Adrenal gland (tissue), 5 donors: ENCODE measurements around the gene BMERB1.
"Not testable (repeated sequence)": the region's sequence is repeated elsewhere in the genome, so short reads cannot be mapped to it uniquely, and the experiment has no call there.

Experiments
- CTCF ChIP-seq, 6 experiments: fragments of 450-650 bp in 4 of 6; fragments of 200-600 bp in 2 of 6; sonication (generic) in 1 of 6; IDR thresholded peaks; 1 replicate in 5 of 6; 2 replicates in 1 of 6; pipeline versions ENCODE4 v1.5.1 to v1.8.0; 2016 to 2021; ENCODE audit warnings: antibody characterized with exemption in 6 of 6, mild to moderate bottlenecking in 2 of 6, moderate library complexity in 1 of 6
- POLR2A ChIP-seq, 2 donors: fragments of 450-650 bp; IDR thresholded peaks; one replicate each; pipeline ENCODE4 v1.6.1; 2017; ENCODE audit warnings: antibody characterized with exemption in 2 of 2, mild to moderate bottlenecking in 2 of 2, moderate library complexity in 1 of 2
- donor health status: DM: no; HTN: no; CAD: no.

GRCh38 chr16:15393025-15393424 is 41.4 kb upstream of the BMERB1 start:
- TF ChIP-seq CTCF, POLR2A (IDR thresholded peaks at IDR 0.05): not testable (repeated sequence)
